ENCODE data around the gene YPEL3. TPM values are rescaled to one million over a fixed set of nuclear protein-coding genes. Genes with fewer than 3 reads are reported as not detected.

YPEL3 gene
- total and polyA plus RNA-seq, 8 donors, result 18.6 to 134 (median 44.1) TPM

- Histone ChIP-seq H3K27me3 (no peaks in the 10 kb centered on the region), H3K4me3 (no peak overlapping the region), H3K36me3 (peaks cover 4 to 27% (median 10%) of the 10 kb centered on the region in 3 donors), H3K27ac (no peak overlapping the region), H3K9me3 (no peaks in the 10 kb centered on the region), H3K4me1 (peaks cover 0 to 7% (median 5%) of the 10 kb centered on the region in 3 donors)
- ATAC-seq (peak in 2 of 4 donors; percentile 9 to 20), DNase-seq (peak in 3 of 6 donors; percentile 18 to 60 (median 46)), FAIRE-seq (no peak)
- intact Hi-C loops (cut with DNase I), result no loop called here
- TF ChIP-seq CTCF (IDR thresholded peaks at IDR 0.05), result no peak
- WGBS, 2 donors, result 77 to 85% methylated on average over 17 of the region's 17 CpGs
Observed at GRCh38 chr16:30084816-30085159, 11.2 kb downstream of the YPEL3 start.

- DNase-seq (peak in 2 of 6 donors; percentile 28 to 40), FAIRE-seq (no peak), ATAC-seq (no peak)
- Histone ChIP-seq H3K4me1 (peaks cover 0 to 7% (median 5%) of the 10 kb centered on the region in 3 donors), H3K27me3 (no peaks in the 10 kb centered on the region), H3K27ac (no peak overlapping the region), H3K4me3 (no peak overlapping the region), H3K9me3 (no peaks in the 10 kb centered on the region), H3K36me3 (peaks cover 4 to 27% (median 10%) of the 10 kb centered on the region in 3 donors)
- WGBS, 2 donors, result 84 to 89% methylated on average over 17 to 18 of the region's 18 CpGs
- intact Hi-C loops (cut with DNase I), result no loop called here
- no peak for TF ChIP-seq CTCF (IDR thresholded peaks at IDR 0.05)
Observed at GRCh38 chr16:30084096-30084815, 11.8 kb downstream of the YPEL3 start.

- FAIRE-seq (no peak), DNase-seq (peak in 2 of 6 donors; percentile 41 to 66), ATAC-seq (no peak)
- TF ChIP-seq CTCF (IDR thresholded peaks at IDR 0.05), result no peak
- no peak overlapping the region for H3K27ac ChIP-seq
- intact Hi-C loops (cut with DNase I), result no loop called here
- peaks cover 0 to 7% (median 5%) of the 10 kb centered on the region in 3 donors for H3K4me1 ChIP-seq
- 91 to 94% methylated on average over 24 of the region's 24 CpGs for WGBS, 2 donors
- H3K9me3 ChIP-seq, result no peaks in the 10 kb centered on the region
- H3K27me3 ChIP-seq, result no peaks in the 10 kb centered on the region
- no peak overlapping the region for H3K4me3 ChIP-seq
- H3K36me3 ChIP-seq, result peaks cover 4 to 27% (median 10%) of the 10 kb centered on the region in 3 donors
Observed at GRCh38 chr16:30083216-30084055, 12.6 kb downstream of the YPEL3 start.

GRCh38 chr16:30082545-30083090, 13.4 kb downstream of the YPEL3 start:
- Histone ChIP-seq H3K27me3 (no peaks in the 10 kb centered on the region), H3K9me3 (no peaks in the 10 kb centered on the region), H3K36me3 (peaks cover 4 to 27% (median 10%) of the 10 kb centered on the region in 3 donors), H3K4me1 (peaks cover 0 to 7% (median 6%) of the 10 kb centered on the region in 3 donors), H3K27ac (no peak overlapping the region), H3K4me3 (no peak overlapping the region)
- no peak for ATAC-seq
- WGBS, 2 donors, result 87 to 89% methylated on average over 20 of the region's 20 CpGs
- TF ChIP-seq CTCF (IDR thresholded peaks at IDR 0.05), result no peak
- peak in 2 of 6 donors; percentile 36 to 51 for DNase-seq
- FAIRE-seq, result no peak
- intact Hi-C loops (cut with DNase I), result no loop called here

Data from pancreas (tissue), 10 donors.